Nephron progenitor cell (in vitro differentiated cells): ENCODE measurements around the gene GPR156.

Experiments
- DNase-seq: peaks from one replicate; pipeline ENCODE4 v3.0.0; 2021
- H3K27ac Mint-ChIP-seq: 2 replicates; pipeline ENCODE4 v1.8.0; 2021; ENCODE audit warnings: mild to moderate bottlenecking, moderate library complexity, mixed read lengths
- H3K27me3 Mint-ChIP-seq: 2 replicates; pipeline ENCODE4 v1.8.0; 2021; ENCODE audit warnings: mild to moderate bottlenecking, low read depth, mixed read lengths; ENCODE audit not compliant: poor library complexity
- H3K36me3 Mint-ChIP-seq: 2 replicates; pipeline ENCODE4 v1.8.0; 2021; ENCODE audit warnings: low read depth, mixed read lengths
- H3K4me1 Mint-ChIP-seq: 2 replicates; pipeline ENCODE4 v1.8.0; 2021; ENCODE audit warnings: mixed read lengths
- H3K4me3 Mint-ChIP-seq: 2 replicates; pipeline ENCODE4 v1.8.0; 2021; ENCODE audit warnings: mild to moderate bottlenecking, moderate library complexity, mixed read lengths
- H3K9me3 Mint-ChIP-seq: 2 replicates; pipeline ENCODE4 v1.8.0; 2021; ENCODE audit warnings: mild to moderate bottlenecking, moderate library complexity, mixed read lengths
- CTCF ChIP-seq: fragments of 200-600 bp; sonication (generic); IDR thresholded peaks from 2 replicates; pipeline ENCODE4 v1.5.0; 2021; ENCODE audit warnings: antibody characterized with exemption

GPR156 gene

GRCh38 chr3:120214176-120214575 is 70.8 kb downstream of the GPR156 start:
- no peak overlapping the region for H3K27ac Mint-ChIP-seq
- DNase-seq = no peak

GRCh38 chr3:120212505-120212904 is 72.5 kb downstream of the GPR156 start:
- Mint-ChIP-seq H3K9me3 (no peaks in the 10 kb centered on the region), H3K27ac (no peak overlapping the region), H3K4me1 (peaks cover 10% of the 10 kb centered on the region), H3K36me3 (no peaks in the 10 kb centered on the region), H3K4me3 (no peak overlapping the region), H3K27me3 (peaks cover 6% of the 10 kb centered on the region)
- TF ChIP-seq CTCF = no peak
- no peak for DNase-seq

More at GRCh38 chr3:120214176-120214575, 70.8 kb downstream of the GPR156 start:
- no peak for TF ChIP-seq CTCF
- Mint-ChIP-seq H3K9me3 (peaks cover 3% of the 10 kb centered on the region), H3K4me3 (no peak overlapping the region), H3K36me3 (no peaks in the 10 kb centered on the region), H3K27me3 (peaks cover 6% of the 10 kb centered on the region), H3K4me1 (peaks cover 10% of the 10 kb centered on the region)

- no peak overlapping the region for H3K4me3 Mint-ChIP-seq
- H3K9me3 Mint-ChIP-seq = no peaks in the 10 kb centered on the region
- no peaks in the 10 kb centered on the region for H3K36me3 Mint-ChIP-seq
- H3K4me1 Mint-ChIP-seq = peaks cover 12% of the 10 kb centered on the region
- TF ChIP-seq CTCF = no peak
- no peak overlapping the region for H3K27ac Mint-ChIP-seq
- DNase-seq = no peak
- peaks cover 6% of the 10 kb centered on the region for H3K27me3 Mint-ChIP-seq
Measured at GRCh38 chr3:120209425-120209824, 75.6 kb downstream of the GPR156 start.

- Mint-ChIP-seq H3K9me3 (no peaks in the 10 kb centered on the region), H3K4me1 (peaks cover 23% of the 10 kb centered on the region), H3K4me3 (no peak overlapping the region), H3K27me3 (no peaks in the 10 kb centered on the region), H3K27ac (peak overlapping the region; percentile 62), H3K36me3 (no peaks in the 10 kb centered on the region)
- DNase-seq = no peak
- TF ChIP-seq CTCF = no peak
Measured at GRCh38 chr3:120204338-120204737, 80.7 kb downstream of the GPR156 start.

GRCh38 chr3:120203621-120204020 is 81.4 kb downstream of the GPR156 start:
- Mint-ChIP-seq H3K27ac (no peak overlapping the region), H3K27me3 (no peaks in the 10 kb centered on the region), H3K4me1 (peaks cover 23% of the 10 kb centered on the region), H3K4me3 (no peak overlapping the region), H3K36me3 (no peaks in the 10 kb centered on the region), H3K9me3 (no peaks in the 10 kb centered on the region)
- no peak for TF ChIP-seq CTCF
- DNase-seq = no peak

GRCh38 chr3:120203016-120203415 is 82.0 kb downstream of the GPR156 start:
- DNase-seq = no peak
- H3K36me3 Mint-ChIP-seq = no peaks in the 10 kb centered on the region
- H3K27ac Mint-ChIP-seq = peak overlapping the region; percentile 75
- no peak overlapping the region for H3K4me3 Mint-ChIP-seq
- TF ChIP-seq CTCF = no peak
- no peaks in the 10 kb centered on the region for H3K9me3 Mint-ChIP-seq
- no peaks in the 10 kb centered on the region for H3K27me3 Mint-ChIP-seq
- H3K4me1 Mint-ChIP-seq = peaks cover 23% of the 10 kb centered on the region
